ENCODE results near the gene PPM1F.
"Not testable (repeated sequence)": the region's sequence is repeated elsewhere in the genome, so short reads cannot be mapped to it uniquely, and the experiment has no call there.

Gene PPM1F

GRCh38 chr22:21929253-21929652, 23.4 kb downstream of the PPM1F start:
- no peak for DNase-seq (ENCODE audit: low read depth, low spot score)

GRCh38 chr22:21928048-21928447, 24.6 kb downstream of the PPM1F start:
- H3K4me3 ChIP-seq (ENCODE audit: low read length), result no peak overlapping the region
- DNase-seq (ENCODE audit: low read depth, low spot score), result no peak

More at GRCh38 chr22:21929253-21929652, 23.4 kb downstream of the PPM1F start:
- H3K4me3 ChIP-seq (ENCODE audit: low read length), result peak overlapping the region; percentile 29

GRCh38 chr22:21927174-21927823, 25.3 kb downstream of the PPM1F start:
- H3K4me3 ChIP-seq (ENCODE audit: low read length), result no peak overlapping the region
- no peak for DNase-seq (ENCODE audit: low read depth, low spot score)

GRCh38 chr22:21926728-21927127, 25.9 kb downstream of the PPM1F start:
- no peak overlapping the region for H3K4me3 ChIP-seq (ENCODE audit: low read length)
- no peak for DNase-seq (ENCODE audit: low read depth, low spot score)

- DNase-seq (ENCODE audit: low read depth, low spot score), result no peak
Measured at GRCh38 chr22:21923163-21923561, 29.5 kb downstream of the PPM1F start.

GRCh38 chr22:21922370-21923162, 30.1 kb downstream of the PPM1F start:
- H3K4me3 ChIP-seq (ENCODE audit: low read length), result no peak overlapping the region
- no peak for DNase-seq (ENCODE audit: low read depth, low spot score)

More at GRCh38 chr22:21923163-21923561, 29.5 kb downstream of the PPM1F start:
- H3K4me3 ChIP-seq (ENCODE audit: low read length), result no peak overlapping the region

- no peak for DNase-seq (ENCODE audit: low read depth, low spot score)
- no peak overlapping the region for H3K4me3 ChIP-seq (ENCODE audit: low read length)
Measured at GRCh38 chr22:21921729-21922128, 30.9 kb downstream of the PPM1F start.

GRCh38 chr22:21921184-21921721, 31.4 kb downstream of the PPM1F start:
- no peak overlapping the region for H3K4me3 ChIP-seq (ENCODE audit: low read length)
- DNase-seq (ENCODE audit: low read depth, low spot score), result no peak

- no peak overlapping the region for H3K4me3 ChIP-seq (ENCODE audit: low read length)
- DNase-seq (ENCODE audit: low read depth, low spot score), result no peak
Measured at GRCh38 chr22:21920341-21921183, 32.1 kb downstream of the PPM1F start.

GRCh38 chr22:21919526-21920307, 32.9 kb downstream of the PPM1F start:
- DNase-seq (ENCODE audit: low read depth, low spot score), result no peak
- no peak overlapping the region for H3K4me3 ChIP-seq (ENCODE audit: low read length)

GRCh38 chr22:21918466-21919185, 34.0 kb downstream of the PPM1F start:
- H3K4me3 ChIP-seq (ENCODE audit: low read length), result no peak overlapping the region
- DNase-seq (ENCODE audit: low read depth, low spot score), result no peak

GRCh38 chr22:21917959-21918261, 34.7 kb downstream of the PPM1F start:
- DNase-seq (ENCODE audit: low read depth, low spot score), result no peak
- H3K4me3 ChIP-seq (ENCODE audit: low read length), result no peak overlapping the region

- no peak overlapping the region for H3K4me3 ChIP-seq (ENCODE audit: low read length)
- DNase-seq (ENCODE audit: low read depth, low spot score), result no peak
Measured at GRCh38 chr22:21917181-21917958, 35.3 kb downstream of the PPM1F start.

- no peak for DNase-seq (ENCODE audit: low read depth, low spot score)
- no peak overlapping the region for H3K4me3 ChIP-seq (ENCODE audit: low read length)
Measured at GRCh38 chr22:21916309-21916918, 36.2 kb downstream of the PPM1F start.

GRCh38 chr22:21915624-21916308, 36.9 kb downstream of the PPM1F start:
- no peak for DNase-seq (ENCODE audit: low read depth, low spot score)
- no peak overlapping the region for H3K4me3 ChIP-seq (ENCODE audit: low read length)

- DNase-seq (ENCODE audit: low read depth, low spot score); H3K4me3 ChIP-seq (ENCODE audit: low read length): not testable (repeated sequence)
Measured at GRCh38 chr22:21914033-21914642, 38.5 kb downstream of the PPM1F start.
